Mammary microvascular endothelial cell (primary cell): ENCODE results near the gene PKDREJ. TPM values are rescaled to one million over a fixed set of nuclear protein-coding genes. Genes with fewer than 3 reads are reported as not detected.

Experiments used
- total RNA-seq: library from RNA; depleted of rRNA; stranded (reverse); fragments of >200 nt; gene quantifications from 2 replicates; pipeline ENCODE4 v1.2.3, GENCODE V29; 2015

PKDREJ gene
- 0.05 TPM in 1 of 2 replicates, not detected in the other for total RNA-seq

GRCh38 chr22:46263216-46263590 lies at the start of gene PKDREJ:
Gene PKDREJ (minus strand): TSS chr22:46263343. CDS start chr22:46263322, 21 bp downstream.

DNA sequence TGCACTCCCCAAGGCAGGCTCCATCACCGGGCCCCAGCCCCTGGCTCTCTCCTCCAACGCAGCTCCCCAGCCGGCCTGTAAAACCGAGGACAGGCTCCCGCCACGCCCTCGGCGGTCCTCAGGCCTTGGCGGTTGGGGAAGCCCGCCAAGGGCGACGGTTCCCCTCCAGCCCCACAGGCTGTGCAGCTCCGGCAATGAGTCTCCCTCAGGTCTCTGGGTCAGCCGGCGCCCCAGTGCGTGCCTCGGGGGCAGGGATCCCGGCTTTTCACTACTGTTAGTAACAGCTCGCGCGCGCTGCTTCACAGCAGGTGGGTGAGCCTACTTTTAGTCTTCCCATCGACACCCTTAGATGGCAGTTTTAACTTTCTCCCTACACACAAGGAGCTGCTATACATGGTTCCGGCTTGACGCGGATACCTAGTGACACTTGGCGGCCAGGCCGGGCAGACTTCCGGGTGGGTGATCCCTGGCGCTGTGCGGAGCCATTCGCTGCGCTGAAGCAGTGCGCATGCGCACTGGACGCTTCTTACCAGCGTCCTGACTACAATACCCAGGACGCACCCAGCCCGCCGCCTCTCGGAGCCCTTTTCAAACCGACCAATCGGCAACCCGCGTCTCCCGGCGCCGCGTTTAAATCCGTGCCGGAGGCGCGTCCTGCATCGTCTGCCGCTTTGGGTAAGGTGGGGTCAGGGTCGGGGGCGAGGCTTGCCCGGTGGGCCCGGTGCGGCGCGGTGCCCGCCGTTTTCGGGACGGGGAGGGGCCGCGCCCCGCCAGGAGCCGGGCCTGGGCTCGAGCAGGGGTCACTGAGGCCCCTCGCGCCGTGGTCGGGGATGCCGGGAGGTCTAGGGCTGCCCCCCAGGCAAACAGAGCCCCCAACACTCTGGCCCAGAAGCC lies 33.4 kb upstream of the PKDREJ start, which contains the start of gene GTSE1:
GTSE1 (plus strand) TSS at position 614 of the 894 bp plus-strand sequence. CDS start 531 bp downstream, outside the sequence.

GRCh38 chr22:46267431-46268279 lies 4.5 kb upstream of the PKDREJ start, which contains the start of gene TTC38:
Gene TTC38 (plus strand): TSS chr22:46268008. CDS start chr22:46268040, 32 bp downstream.

GRCh38 chr22:46250035-46250782 lies 12.9 kb downstream of the PKDREJ start, which contains the start of gene CDPF1:
Gene CDPF1 (minus strand): TSS chr22:46250293. CDS start chr22:46248284, 2,009 bp downstream.

Other genes with a start within 250 kb of the PKDREJ start
- gene PPARA, start 112.8 kb downstream of the PKDREJ start, total RNA-seq = 2.9 and 7.0 TPM in 2 replicates
- 18.0 and 20.4 TPM in 2 replicates for gene CDPF1, start 13.1 kb downstream of the PKDREJ start, total RNA-seq
- gene TTC38, start 4.7 kb upstream of the PKDREJ start, total RNA-seq = 27.3 and 41.7 TPM in 2 replicates
- 19.7 and 21.9 TPM in 2 replicates for gene GTSE1, start 33.5 kb upstream of the PKDREJ start, total RNA-seq
- 34.9 and 36.1 TPM in 2 replicates for gene TRMU, start 72.4 kb upstream of the PKDREJ start, total RNA-seq